Muscle layer of duodenum (tissue), 2 donors: ENCODE data around the gene UBALD2.
"Not testable (repeated sequence)": the region's sequence is repeated elsewhere in the genome, so short reads cannot be mapped to it uniquely, and the experiment has no call there.

Experiments
- H3K27ac ChIP-seq: one replicate; pipeline ENCODE4 v1.7.0; 2013; ENCODE audit warnings: mild to moderate bottlenecking, low read length
- H3K27me3 ChIP-seq: one replicate; pipeline ENCODE4 v1.7.0; 2013; ENCODE audit warnings: low read depth, mild to moderate bottlenecking, control low read depth, low read length
- H3K36me3 ChIP-seq, 2 donors: one replicate each; pipeline ENCODE4 v1.7.0; 2013; ENCODE audit warnings: low read length in 2 of 2, control low read depth in 1 of 2, mild to moderate bottlenecking in 1 of 2; ENCODE audit not compliant: insufficient read depth in 2 of 2, control insufficient read depth in 1 of 2
- H3K4me1 ChIP-seq, 2 donors: one replicate each; pipeline ENCODE4 v1.7.0; 2013; ENCODE audit warnings: low read length in 2 of 2, mild to moderate bottlenecking in 2 of 2, control low read depth in 1 of 2, moderate library complexity in 1 of 2; ENCODE audit not compliant: insufficient read depth in 2 of 2, control insufficient read depth in 1 of 2
- H3K4me3 ChIP-seq, 2 donors: one replicate each; pipeline ENCODE4 v1.7.0; 2013; ENCODE audit warnings: low read length in 2 of 2, low read depth in 1 of 2, mild to moderate bottlenecking in 1 of 2
- H3K9me3 ChIP-seq, 2 donors: one replicate each; pipeline ENCODE4 v1.7.0; 2013; ENCODE audit warnings: low read length in 2 of 2, control low read depth in 1 of 2, mild to moderate bottlenecking in 1 of 2; ENCODE audit not compliant: control insufficient read depth in 1 of 2
- donor health status: healthy.

UBALD2 gene

GRCh38 chr17:76296186-76296585 lies 31.0 kb downstream of the UBALD2 start:
- H3K4me3 ChIP-seq, result no peak overlapping the region
- no peaks in the 10 kb centered on the region for H3K4me1 ChIP-seq
- H3K27ac ChIP-seq, result no peak overlapping the region
- H3K9me3 ChIP-seq, result no peaks in the 10 kb centered on the region
- no peaks in the 10 kb centered on the region for H3K27me3 ChIP-seq
- H3K36me3 ChIP-seq, result peaks cover 4 to 10% of the 10 kb centered on the region in 2 donors

GRCh38 chr17:76296889-76297288 lies 31.7 kb downstream of the UBALD2 start:
- Histone ChIP-seq H3K4me3 (no peak overlapping the region), H3K27me3 (no peaks in the 10 kb centered on the region), H3K27ac (no peak overlapping the region), H3K36me3 (peaks cover 4 to 5% of the 10 kb centered on the region in 2 donors), H3K9me3 (no peaks in the 10 kb centered on the region), H3K4me1 (no peaks in the 10 kb centered on the region)

- Histone ChIP-seq H3K4me1 (no peaks in the 10 kb centered on the region), H3K27me3 (no peaks in the 10 kb centered on the region), H3K9me3 (no peaks in the 10 kb centered on the region), H3K36me3 (peaks cover 4 to 5% of the 10 kb centered on the region in 2 donors), H3K27ac (no peak overlapping the region), H3K4me3 (no peak overlapping the region)
These were observed 32.3 kb downstream of the UBALD2 start for GRCh38 chr17:76297436-76297835.

GRCh38 chr17:76304226-76305134 lies 39.3 kb downstream of the UBALD2 start:
- H3K4me1 ChIP-seq, result no peaks in the 10 kb centered on the region
- H3K9me3 ChIP-seq, result no peaks in the 10 kb centered on the region
- no peak overlapping the region for H3K4me3 ChIP-seq
- no peak overlapping the region for H3K27ac ChIP-seq
- H3K36me3 ChIP-seq, result peaks cover 0 to 12% of the 10 kb centered on the region in 2 donors
- H3K27me3 ChIP-seq, result no peaks in the 10 kb centered on the region

GRCh38 chr17:76305135-76305454 lies 39.9 kb downstream of the UBALD2 start:
- H3K4me3 ChIP-seq, result not testable (repeated sequence)

GRCh38 chr17:76307299-76307965 lies 42.3 kb downstream of the UBALD2 start:
- H3K27me3 ChIP-seq, result no peaks in the 10 kb centered on the region
- no peak overlapping the region for H3K4me3 ChIP-seq
- peaks cover 13 to 25% of the 10 kb centered on the region in 2 donors for H3K36me3 ChIP-seq
- no peaks in the 10 kb centered on the region for H3K4me1 ChIP-seq
- H3K9me3 ChIP-seq, result no peaks in the 10 kb centered on the region
- H3K27ac ChIP-seq, result no peak overlapping the region

More at GRCh38 chr17:76305135-76305454, 39.9 kb downstream of the UBALD2 start:
- not testable (repeated sequence) for H3K27ac ChIP-seq, H3K4me1 ChIP-seq, H3K9me3 ChIP-seq, H3K27me3 ChIP-seq
- H3K36me3 ChIP-seq, result peaks cover 0 to 12% of the 10 kb centered on the region in 2 donors

- Histone ChIP-seq H3K27ac (no peak within 1 kb of the TSS), H3K9me3 (no peaks in the 10 kb centered on the region), H3K4me3 (no peak within 1 kb of the TSS), H3K4me1 (no peaks in the 10 kb centered on the region), H3K27me3 (no peaks in the 10 kb centered on the region), H3K36me3 (peaks cover 18 to 30% of the 10 kb centered on the region in 2 donors)
These were observed 42.8 kb downstream of the UBALD2 start, which contains the start of gene QRICH2 for GRCh38 chr17:76307966-76308338. TSS of gene QRICH2 (minus strand) at chr17:76308276. CDS start at chr17:76307998, 278 bp downstream.

GRCh38 chr17:76309461-76309860 lies 44.3 kb downstream of the UBALD2 start:
- H3K36me3 ChIP-seq, result peaks cover 27 to 38% of the 10 kb centered on the region in 2 donors
- no peaks in the 10 kb centered on the region for H3K9me3 ChIP-seq
- H3K4me1 ChIP-seq, result no peaks in the 10 kb centered on the region
- H3K27me3 ChIP-seq, result no peaks in the 10 kb centered on the region
- no peak overlapping the region for H3K27ac ChIP-seq
- no peak overlapping the region for H3K4me3 ChIP-seq

GRCh38 chr17:76312735-76313134 lies 47.6 kb downstream of the UBALD2 start:
- Histone ChIP-seq H3K4me1 (no peaks in the 10 kb centered on the region), H3K27me3 (no peaks in the 10 kb centered on the region), H3K27ac (no peak overlapping the region), H3K4me3 (no peak overlapping the region), H3K9me3 (no peaks in the 10 kb centered on the region), H3K36me3 (peaks cover 31 to 39% of the 10 kb centered on the region in 2 donors)

- H3K9me3 ChIP-seq, result no peaks in the 10 kb centered on the region
- H3K4me3 ChIP-seq, result no peak overlapping the region
- peaks cover 33 to 44% of the 10 kb centered on the region in 2 donors for H3K36me3 ChIP-seq
- no peak overlapping the region for H3K27ac ChIP-seq
- no peaks in the 10 kb centered on the region for H3K4me1 ChIP-seq
- H3K27me3 ChIP-seq, result no peaks in the 10 kb centered on the region
These were observed 49.5 kb downstream of the UBALD2 start for GRCh38 chr17:76314392-76315227.

- H3K27me3 ChIP-seq, result no peaks in the 10 kb centered on the region
- peaks cover 19 to 34% of the 10 kb centered on the region in 2 donors for H3K36me3 ChIP-seq
These were observed 52.4 kb downstream of the UBALD2 start for GRCh38 chr17:76317535-76317934.

More at GRCh38 chr17:76317535-76317934, 52.4 kb downstream of the UBALD2 start:
- no peak overlapping the region for H3K4me3 ChIP-seq
- H3K9me3 ChIP-seq, result no peaks in the 10 kb centered on the region
- no peaks in the 10 kb centered on the region for H3K4me1 ChIP-seq
- no peak overlapping the region for H3K27ac ChIP-seq
